DOHH2 (cell line): ENCODE measurements around the gene FAM217A.

Experiments
- H3F3A ChIP-seq: fragments of 200-600 bp; sonication (generic), shearing (Covaris generic); 2 replicates; pipeline ENCODE4 v1.6.0; 2016; ENCODE audit warnings: antibody characterized with exemption, mild to moderate bottlenecking; ENCODE audit not compliant: control insufficient read depth, insufficient read depth
- H3K27ac ChIP-seq: fragments of 200-600 bp; sonication (generic); 2 replicates; pipeline ENCODE4 v1.5.1; 2014; ENCODE audit warnings: low read depth, mild to moderate bottlenecking, low read length, moderate library complexity
- H3K27me3 ChIP-seq: fragments of 200-600 bp; sonication (generic); 2 replicates; pipeline ENCODE4 v1.6.1; 2014; ENCODE audit warnings: mild to moderate bottlenecking, low read length, mixed read lengths; ENCODE audit not compliant: control insufficient read depth
- H3K36me3 ChIP-seq: fragments of 200-600 bp; sonication (generic); 2 replicates; pipeline ENCODE4 v1.6.1; 2014; ENCODE audit warnings: mild to moderate bottlenecking, low read length, moderate library complexity, mixed read lengths; ENCODE audit not compliant: control insufficient read depth
- H3K4me1 ChIP-seq: fragments of 200-600 bp; sonication (generic); 2 replicates; pipeline ENCODE4 v1.6.1; 2014; ENCODE audit warnings: mild to moderate bottlenecking, low read length, mixed read lengths; ENCODE audit not compliant: control insufficient read depth
- H3K4me2 ChIP-seq: fragments of 200-600 bp; sonication (generic); 2 replicates; pipeline ENCODE4 v1.6.0; 2014; ENCODE audit warnings: mild to moderate bottlenecking, low read length, moderate library complexity
- H3K4me3 ChIP-seq: fragments of 200-600 bp; sonication (generic); 2 replicates; pipeline ENCODE4 v1.5.1; 2014; ENCODE audit warnings: mild to moderate bottlenecking, low read length, mixed read lengths
- H3K79me2 ChIP-seq: fragments of 200-600 bp; sonication (generic); 2 replicates; pipeline ENCODE4 v1.6.1; 2014; ENCODE audit warnings: mild to moderate bottlenecking, low read length, mixed read lengths; ENCODE audit not compliant: control insufficient read depth
- H3K9me2 ChIP-seq: fragments of 200-600 bp; sonication (generic); replicated peaks from 2 replicates; pipeline ENCODE4 v1.6.1; 2014; ENCODE audit warnings: mild to moderate bottlenecking, low read length, mixed read lengths; ENCODE audit not compliant: control insufficient read depth
- H3K9me3 ChIP-seq: fragments of 200-600 bp; sonication (generic); 2 replicates; pipeline ENCODE4 v1.6.1; 2014; ENCODE audit warnings: antibody characterized with exemption, low read length, mixed read lengths; ENCODE audit not compliant: control insufficient read depth, insufficient read depth
- H4K20me1 ChIP-seq: fragments of 200-600 bp; sonication (generic); 2 replicates; pipeline ENCODE4 v1.6.0; 2014; ENCODE audit warnings: low read depth, mild to moderate bottlenecking, antibody characterized with exemption, low read length, moderate library complexity; ENCODE audit not compliant: control insufficient read depth, insufficient read depth
- EZH2phosphoT487 ChIP-seq: fragments of 200-600 bp; sonication (generic); IDR thresholded peaks from 2 replicates; pipeline ENCODE4 v1.6.1; 2017; ENCODE audit warnings: borderline replicate concordance, mild to moderate bottlenecking, antibody characterized with exemption, low read length, moderate library complexity, mixed read lengths
- TF ChIP-seq, protein P1 (sequence below): fragments of 200-600 bp; sonication (generic); IDR thresholded peaks from one replicate; pipeline ENCODE4 v1.5.1; 2014; ENCODE audit warnings: antibody characterized with exemption, mild to moderate bottlenecking, low read depth, low read length; ENCODE audit not compliant: poor library complexity, severe bottlenecking

Gene FAM217A

DNA sequence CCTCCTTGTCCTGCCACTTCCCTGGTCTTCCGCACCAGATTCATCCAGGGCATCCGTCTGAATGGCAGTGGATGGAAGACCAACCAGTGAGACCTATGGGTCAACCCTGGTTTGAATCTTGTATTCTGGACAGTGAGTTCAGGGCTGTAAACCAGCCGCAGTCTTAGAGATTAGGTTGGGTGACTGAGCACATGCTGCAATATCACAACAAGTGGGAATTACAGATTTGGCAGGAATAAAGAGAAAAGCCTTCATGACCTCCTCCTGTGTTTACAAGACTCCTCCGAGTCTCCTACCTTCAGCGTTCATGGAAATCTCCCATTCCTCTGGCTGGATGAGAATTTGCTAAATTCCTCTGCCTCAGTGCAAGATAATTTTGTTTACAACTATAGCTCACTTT is 46.6 kb upstream of the FAM217A start:
- H4K20me1 ChIP-seq = no peaks in the 10 kb centered on the region

DNA sequence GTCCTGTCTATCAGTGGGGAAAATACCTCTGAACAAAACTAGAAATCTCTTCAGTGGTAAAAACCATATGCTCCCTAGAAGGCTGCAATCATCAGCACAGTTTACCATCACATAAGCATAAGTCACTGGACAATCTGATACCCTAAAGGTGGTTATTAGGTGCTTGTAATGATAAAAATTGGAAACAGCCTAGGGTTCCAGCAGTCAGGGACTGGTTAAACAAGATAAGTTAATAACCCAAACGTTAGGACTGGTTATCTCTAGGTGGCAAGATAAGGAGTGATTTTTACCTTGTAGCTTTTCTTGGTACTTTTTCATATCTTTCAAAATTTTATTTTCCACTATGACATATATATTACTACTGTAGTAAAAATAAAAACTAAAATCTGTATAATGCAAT is 45.4 kb upstream of the FAM217A start:
- Histone ChIP-seq H3K4me2 (no peak overlapping the region), H3K79me2 (no peaks in the 10 kb centered on the region), H3K9me3 (no peaks in the 10 kb centered on the region), H3K27me3 (no peaks in the 10 kb centered on the region), H3F3A (no peaks in the 10 kb centered on the region), H3K4me3 (no peak overlapping the region), H4K20me1 (no peaks in the 10 kb centered on the region), H3K27ac (no peak overlapping the region), H3K4me1 (no peaks in the 10 kb centered on the region), H3K36me3 (peaks cover 37% of the 10 kb centered on the region), H3K9me2 (no peaks in the 10 kb centered on the region)
- TF ChIP-seq, protein P1, sequence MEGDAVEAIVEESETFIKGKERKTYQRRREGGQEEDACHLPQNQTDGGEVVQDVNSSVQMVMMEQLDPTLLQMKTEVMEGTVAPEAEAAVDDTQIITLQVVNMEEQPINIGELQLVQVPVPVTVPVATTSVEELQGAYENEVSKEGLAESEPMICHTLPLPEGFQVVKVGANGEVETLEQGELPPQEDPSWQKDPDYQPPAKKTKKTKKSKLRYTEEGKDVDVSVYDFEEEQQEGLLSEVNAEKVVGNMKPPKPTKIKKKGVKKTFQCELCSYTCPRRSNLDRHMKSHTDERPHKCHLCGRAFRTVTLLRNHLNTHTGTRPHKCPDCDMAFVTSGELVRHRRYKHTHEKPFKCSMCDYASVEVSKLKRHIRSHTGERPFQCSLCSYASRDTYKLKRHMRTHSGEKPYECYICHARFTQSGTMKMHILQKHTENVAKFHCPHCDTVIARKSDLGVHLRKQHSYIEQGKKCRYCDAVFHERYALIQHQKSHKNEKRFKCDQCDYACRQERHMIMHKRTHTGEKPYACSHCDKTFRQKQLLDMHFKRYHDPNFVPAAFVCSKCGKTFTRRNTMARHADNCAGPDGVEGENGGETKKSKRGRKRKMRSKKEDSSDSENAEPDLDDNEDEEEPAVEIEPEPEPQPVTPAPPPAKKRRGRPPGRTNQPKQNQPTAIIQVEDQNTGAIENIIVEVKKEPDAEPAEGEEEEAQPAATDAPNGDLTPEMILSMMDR = no peak
- no peak for TF ChIP-seq EZH2phosphoT487

More for the DNA sequence above, 46.6 kb upstream of the FAM217A start:
- Histone ChIP-seq H3K9me3 (no peaks in the 10 kb centered on the region), H3K27me3 (no peaks in the 10 kb centered on the region), H3K4me1 (no peaks in the 10 kb centered on the region), H3K36me3 (peaks cover 43% of the 10 kb centered on the region), H3K4me3 (no peak overlapping the region), H3K4me2 (no peak overlapping the region), H3K79me2 (no peaks in the 10 kb centered on the region), H3F3A (no peaks in the 10 kb centered on the region), H3K27ac (no peak overlapping the region), H3K9me2 (no peaks in the 10 kb centered on the region)
- TF ChIP-seq, protein P1 = no peak
- TF ChIP-seq EZH2phosphoT487 = no peak

DNA sequence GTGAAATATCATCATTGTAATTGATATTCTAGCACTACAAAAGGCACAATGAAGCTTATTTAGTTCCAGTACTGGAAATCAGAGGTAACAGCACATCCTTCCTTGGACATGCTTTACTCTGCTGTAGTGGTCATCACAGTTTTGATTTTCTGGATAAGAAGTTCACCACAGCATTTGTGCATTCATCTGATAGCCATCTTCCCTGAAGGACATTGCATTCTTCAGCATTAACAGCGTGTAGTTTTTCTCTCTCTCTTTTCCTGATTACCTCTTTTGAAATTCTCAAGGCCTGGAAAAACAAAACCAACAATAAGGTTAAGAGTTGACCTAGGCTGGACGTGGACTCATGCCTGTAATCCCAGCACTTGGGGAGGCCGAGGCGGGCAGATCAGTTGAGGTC is 36.8 kb upstream of the FAM217A start:
- no peaks in the 10 kb centered on the region for H3K4me1 ChIP-seq
- no peak overlapping the region for H3K4me2 ChIP-seq
- H3K36me3 ChIP-seq = peaks cover 24% of the 10 kb centered on the region
- no peaks in the 10 kb centered on the region for H3F3A ChIP-seq
- no peaks in the 10 kb centered on the region for H4K20me1 ChIP-seq
- H3K27me3 ChIP-seq = peaks cover 8% of the 10 kb centered on the region; the same call in 1 of the 2 replicates
- H3K27ac ChIP-seq = no peak overlapping the region
- H3K9me2 ChIP-seq = no peaks in the 10 kb centered on the region
- H3K79me2 ChIP-seq = no peaks in the 10 kb centered on the region
- TF ChIP-seq, protein P1 = no peak
- no peak for TF ChIP-seq EZH2phosphoT487
- H3K9me3 ChIP-seq = no peaks in the 10 kb centered on the region
- H3K4me3 ChIP-seq = no peak overlapping the region
